ENCODE measurements around the gene FAM149B1.
"Not testable (repeated sequence)": the region's sequence is repeated elsewhere in the genome, so short reads cannot be mapped to it uniquely, and the experiment has no call there.

The FAM149B1 gene

GRCh38 chr10:73251683-73252444 lies 83.9 kb downstream of the FAM149B1 start:
- Histone ChIP-seq H3K27ac (ENCODE audit: low read depth, low read length) (peak overlapping the region; percentile 84), H3K4me1 (ENCODE audit: control insufficient read depth, insufficient read depth, low read length) (peaks cover 10% of the 10 kb centered on the region)

GRCh38 chr10:73252445-73253224 lies 84.7 kb downstream of the FAM149B1 start, which contains the start of gene MRPS16:
MRPS16 (minus strand) TSS chr10:73252644; CDS start chr10:73252482, 162 bp downstream.
- Histone ChIP-seq H3K4me1 (ENCODE audit: control insufficient read depth, insufficient read depth, low read length) (peaks cover 6% of the 10 kb centered on the region), H3K9me3 (ENCODE audit: control insufficient read depth, insufficient read depth, low read depth, low read length) (no peaks in the 10 kb centered on the region), H3K27ac (ENCODE audit: low read depth, low read length) (peak within 1 kb of the TSS; percentile 84), H3K4me3 (ENCODE audit: low read depth, low read length) (peak within 1 kb of the TSS; percentile 76), H3K36me3 (ENCODE audit: control insufficient read depth, insufficient read depth, low read length) (peaks cover 25% of the 10 kb centered on the region), H3K9ac (ENCODE audit: low read length) (peak within 1 kb of the TSS; percentile 84), H3K27me3 (ENCODE audit: control insufficient read depth, insufficient read depth, low read length) (no peaks in the 10 kb centered on the region)

More at GRCh38 chr10:73251683-73252444, 83.9 kb downstream of the FAM149B1 start:
- Histone ChIP-seq H3K9me3 (ENCODE audit: control insufficient read depth, insufficient read depth, low read depth, low read length) (no peaks in the 10 kb centered on the region), H3K36me3 (ENCODE audit: control insufficient read depth, insufficient read depth, low read length) (peaks cover 25% of the 10 kb centered on the region), H3K27me3 (ENCODE audit: control insufficient read depth, insufficient read depth, low read length) (no peaks in the 10 kb centered on the region), H3K4me3 (ENCODE audit: low read depth, low read length) (peak overlapping the region; percentile 76), H3K9ac (ENCODE audit: low read length) (peak overlapping the region; percentile 84)

- Histone ChIP-seq H3K4me3 (ENCODE audit: low read depth, low read length) (peak overlapping the region; percentile 76), H3K4me1 (ENCODE audit: control insufficient read depth, insufficient read depth, low read length) (peaks cover 5% of the 10 kb centered on the region)
Observed at GRCh38 chr10:73253225-73253555, 85.3 kb downstream of the FAM149B1 start.

GRCh38 chr10:73258612-73259011 lies 90.7 kb downstream of the FAM149B1 start:
- peaks cover 24% of the 10 kb centered on the region for H3K9me3 ChIP-seq (ENCODE audit: control insufficient read depth, insufficient read depth, low read depth, low read length)
- H3K4me3 ChIP-seq (ENCODE audit: low read depth, low read length); H3K4me1 ChIP-seq (ENCODE audit: control insufficient read depth, insufficient read depth, low read length); H3K36me3 ChIP-seq (ENCODE audit: control insufficient read depth, insufficient read depth, low read length); H3K27me3 ChIP-seq (ENCODE audit: control insufficient read depth, insufficient read depth, low read length); H3K27ac ChIP-seq (ENCODE audit: low read depth, low read length); H3K9ac ChIP-seq (ENCODE audit: low read length): not testable (repeated sequence)

More at GRCh38 chr10:73253225-73253555, 85.3 kb downstream of the FAM149B1 start:
- H3K27ac ChIP-seq (ENCODE audit: low read depth, low read length) = peak overlapping the region; percentile 84; the same call in 1 of the 2 replicates
- peak overlapping the region; percentile 84 for H3K9ac ChIP-seq (ENCODE audit: low read length)
- H3K9me3 ChIP-seq (ENCODE audit: control insufficient read depth, insufficient read depth, low read depth, low read length) = no peaks in the 10 kb centered on the region
- peaks cover 25% of the 10 kb centered on the region for H3K36me3 ChIP-seq (ENCODE audit: control insufficient read depth, insufficient read depth, low read length)
- H3K27me3 ChIP-seq (ENCODE audit: control insufficient read depth, insufficient read depth, low read length) = no peaks in the 10 kb centered on the region

- H3K4me1 ChIP-seq (ENCODE audit: control insufficient read depth, insufficient read depth, low read length) = no peaks in the 10 kb centered on the region
- H3K27ac ChIP-seq (ENCODE audit: low read depth, low read length) = no peak overlapping the region
- H3K27me3 ChIP-seq (ENCODE audit: control insufficient read depth, insufficient read depth, low read length) = no peaks in the 10 kb centered on the region
- H3K9me3 ChIP-seq (ENCODE audit: control insufficient read depth, insufficient read depth, low read depth, low read length) = peaks cover 24% of the 10 kb centered on the region
- no peaks in the 10 kb centered on the region for H3K36me3 ChIP-seq (ENCODE audit: control insufficient read depth, insufficient read depth, low read length)
- H3K9ac ChIP-seq (ENCODE audit: low read length) = no peak overlapping the region
- no peak overlapping the region for H3K4me3 ChIP-seq (ENCODE audit: low read depth, low read length)
Observed at GRCh38 chr10:73261362-73261995, 93.6 kb downstream of the FAM149B1 start.

GRCh38 chr10:73262105-73262730 lies 94.3 kb downstream of the FAM149B1 start:
- Histone ChIP-seq H3K36me3 (ENCODE audit: control insufficient read depth, insufficient read depth, low read length) (no peaks in the 10 kb centered on the region), H3K27ac (ENCODE audit: low read depth, low read length) (no peak overlapping the region), H3K9ac (ENCODE audit: low read length) (no peak overlapping the region)

GRCh38 chr10:73262880-73263555 lies 95.1 kb downstream of the FAM149B1 start:
- no peaks in the 10 kb centered on the region for H3K36me3 ChIP-seq (ENCODE audit: control insufficient read depth, insufficient read depth, low read length)
- H3K4me3 ChIP-seq (ENCODE audit: low read depth, low read length) = no peak overlapping the region
- no peak overlapping the region for H3K9ac ChIP-seq (ENCODE audit: low read length)
- no peaks in the 10 kb centered on the region for H3K4me1 ChIP-seq (ENCODE audit: control insufficient read depth, insufficient read depth, low read length)
- no peaks in the 10 kb centered on the region for H3K27me3 ChIP-seq (ENCODE audit: control insufficient read depth, insufficient read depth, low read length)
- peaks cover 24% of the 10 kb centered on the region for H3K9me3 ChIP-seq (ENCODE audit: control insufficient read depth, insufficient read depth, low read depth, low read length)
- H3K27ac ChIP-seq (ENCODE audit: low read depth, low read length) = no peak overlapping the region

More at GRCh38 chr10:73262105-73262730, 94.3 kb downstream of the FAM149B1 start:
- H3K27me3 ChIP-seq (ENCODE audit: control insufficient read depth, insufficient read depth, low read length) = no peaks in the 10 kb centered on the region
- H3K4me3 ChIP-seq (ENCODE audit: low read depth, low read length) = no peak overlapping the region
- H3K4me1 ChIP-seq (ENCODE audit: control insufficient read depth, insufficient read depth, low read length) = no peaks in the 10 kb centered on the region
- H3K9me3 ChIP-seq (ENCODE audit: control insufficient read depth, insufficient read depth, low read depth, low read length) = peaks cover 24% of the 10 kb centered on the region

- Histone ChIP-seq H3K9me3 (ENCODE audit: control insufficient read depth, insufficient read depth, low read depth, low read length) (peaks cover 22% of the 10 kb centered on the region), H3K4me1 (ENCODE audit: control insufficient read depth, insufficient read depth, low read length) (no peaks in the 10 kb centered on the region), H3K36me3 (ENCODE audit: control insufficient read depth, insufficient read depth, low read length) (no peaks in the 10 kb centered on the region), H3K4me3 (ENCODE audit: low read depth, low read length) (no peak overlapping the region), H3K27me3 (ENCODE audit: control insufficient read depth, insufficient read depth, low read length) (no peaks in the 10 kb centered on the region), H3K9ac (ENCODE audit: low read length) (no peak overlapping the region), H3K27ac (ENCODE audit: low read depth, low read length) (no peak overlapping the region)
Observed at GRCh38 chr10:73263693-73264347, 95.9 kb downstream of the FAM149B1 start.

GRCh38 chr10:73264423-73264822 lies 96.5 kb downstream of the FAM149B1 start:
- peaks cover 16% of the 10 kb centered on the region for H3K9me3 ChIP-seq (ENCODE audit: control insufficient read depth, insufficient read depth, low read depth, low read length)
- no peak overlapping the region for H3K4me3 ChIP-seq (ENCODE audit: low read depth, low read length)
- no peaks in the 10 kb centered on the region for H3K36me3 ChIP-seq (ENCODE audit: control insufficient read depth, insufficient read depth, low read length)
- no peak overlapping the region for H3K27ac ChIP-seq (ENCODE audit: low read depth, low read length)
- H3K9ac ChIP-seq (ENCODE audit: low read length) = no peak overlapping the region
- no peaks in the 10 kb centered on the region for H3K27me3 ChIP-seq (ENCODE audit: control insufficient read depth, insufficient read depth, low read length)
- H3K4me1 ChIP-seq (ENCODE audit: control insufficient read depth, insufficient read depth, low read length) = no peaks in the 10 kb centered on the region

GRCh38 chr10:73281097-73281496 lies 113.2 kb downstream of the FAM149B1 start:
- Histone ChIP-seq H3K4me3 (ENCODE audit: low read depth, low read length) (no peak overlapping the region), H3K9me3 (ENCODE audit: control insufficient read depth, insufficient read depth, low read depth, low read length) (peaks cover 3% of the 10 kb centered on the region; the same call in 1 of the 2 replicates), H3K27me3 (ENCODE audit: control insufficient read depth, insufficient read depth, low read length) (no peaks in the 10 kb centered on the region), H3K27ac (ENCODE audit: low read depth, low read length) (no peak overlapping the region), H3K36me3 (ENCODE audit: control insufficient read depth, insufficient read depth, low read length) (no peaks in the 10 kb centered on the region), H3K9ac (ENCODE audit: low read length) (no peak overlapping the region), H3K4me1 (ENCODE audit: control insufficient read depth, insufficient read depth, low read length) (no peaks in the 10 kb centered on the region)

Measured in HUES6 (cell line).